HG02981 (cell line): ENCODE data around the gene SNAPC1.
A peak's percentile ranks its signal among the peaks of the same experiment; 100 is the strongest.

Experiments used
- ATAC-seq: cut with Tn5 transposase; IDR thresholded peaks from one replicate; pipeline ENCODE4 v1.9.1; 2021; ENCODE audit warnings: mild to moderate bottlenecking, moderate library complexity; ENCODE audit not compliant: unreplicated experiment

The SNAPC1 gene

GRCh38 chr14:61811882-61812346, 49.7 kb downstream of the SNAPC1 start:
- no peak for ATAC-seq

DNA sequence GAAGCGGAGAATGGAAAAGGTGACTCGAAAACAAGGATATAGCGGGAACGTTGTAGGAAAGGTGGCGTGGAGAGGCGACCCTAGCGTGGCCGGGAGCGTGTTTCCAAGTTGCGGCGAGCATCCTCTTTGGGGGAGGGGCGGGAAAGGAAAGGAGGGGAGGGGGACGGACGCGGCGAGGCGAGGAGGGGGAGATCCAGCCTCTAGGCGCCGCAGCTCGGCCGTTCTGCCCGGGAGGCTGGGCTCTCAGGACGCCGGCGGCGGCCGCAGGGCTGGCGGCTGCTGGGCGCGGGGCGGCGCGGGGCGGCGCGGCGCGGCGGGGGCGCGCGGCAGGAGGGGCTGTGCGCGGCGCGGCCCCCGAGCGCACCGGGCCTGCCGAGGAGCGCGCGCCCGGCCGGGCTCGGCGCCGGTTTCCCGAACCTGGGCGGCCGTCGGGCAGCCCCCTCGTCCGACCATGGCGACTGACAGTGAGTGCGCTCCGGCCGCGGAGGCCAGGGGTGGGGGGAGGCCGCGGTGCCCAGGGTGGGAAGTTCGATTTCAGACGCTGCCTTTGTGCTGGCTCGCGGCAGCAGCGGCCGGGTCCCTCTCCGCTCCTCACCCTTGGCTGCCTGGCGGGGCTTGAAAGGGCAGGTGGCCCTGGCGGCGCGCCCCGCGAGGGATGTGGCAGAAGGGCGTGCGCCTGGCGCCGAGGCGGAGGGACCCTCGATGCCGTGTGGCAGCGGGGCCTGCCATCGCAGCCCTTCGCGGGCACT, 50.3 kb downstream of the SNAPC1 start, which contains the start of gene SYT16:
Gene SYT16, plus strand, starts transcription at position 357 of the 749 bp plus-strand sequence.
- no peak for ATAC-seq

DNA sequence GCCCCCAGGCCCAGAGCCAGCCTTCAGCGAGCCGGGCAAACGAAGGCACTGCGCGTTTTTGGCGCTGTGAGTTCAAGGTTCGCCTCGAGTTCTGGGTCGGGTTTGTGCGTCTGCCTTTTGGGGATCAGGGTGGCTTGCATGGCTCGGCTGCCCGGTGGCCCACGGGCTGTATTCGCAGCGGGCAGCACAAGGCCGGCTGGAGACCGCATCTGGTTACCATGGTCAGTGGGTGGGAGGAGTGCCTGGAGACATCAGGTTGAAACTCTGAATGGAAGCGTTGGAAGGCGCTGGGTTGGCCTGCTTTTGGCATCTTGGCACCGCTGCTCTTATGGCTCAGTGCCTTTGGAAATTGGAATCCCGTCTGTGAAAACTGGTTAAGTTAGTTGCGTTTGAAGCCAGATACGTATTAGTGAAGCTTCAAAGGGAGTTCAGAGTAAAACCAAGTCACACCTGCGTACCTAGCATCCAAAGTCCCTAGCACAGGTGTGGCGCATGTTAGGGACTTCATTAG, 50.9 kb downstream of the SNAPC1 start:
- no peak for ATAC-seq

- ATAC-seq: no peak
Observed at GRCh38 chr14:61822458-61822857, 60.2 kb downstream of the SNAPC1 start.

GRCh38 chr14:61832783-61833182, 70.6 kb downstream of the SNAPC1 start:
- ATAC-seq: no peak

GRCh38 chr14:61836184-61836583, 74.0 kb downstream of the SNAPC1 start:
- ATAC-seq: no peak

GRCh38 chr14:61836807-61837206, 74.6 kb downstream of the SNAPC1 start:
- no peak for ATAC-seq

DNA sequence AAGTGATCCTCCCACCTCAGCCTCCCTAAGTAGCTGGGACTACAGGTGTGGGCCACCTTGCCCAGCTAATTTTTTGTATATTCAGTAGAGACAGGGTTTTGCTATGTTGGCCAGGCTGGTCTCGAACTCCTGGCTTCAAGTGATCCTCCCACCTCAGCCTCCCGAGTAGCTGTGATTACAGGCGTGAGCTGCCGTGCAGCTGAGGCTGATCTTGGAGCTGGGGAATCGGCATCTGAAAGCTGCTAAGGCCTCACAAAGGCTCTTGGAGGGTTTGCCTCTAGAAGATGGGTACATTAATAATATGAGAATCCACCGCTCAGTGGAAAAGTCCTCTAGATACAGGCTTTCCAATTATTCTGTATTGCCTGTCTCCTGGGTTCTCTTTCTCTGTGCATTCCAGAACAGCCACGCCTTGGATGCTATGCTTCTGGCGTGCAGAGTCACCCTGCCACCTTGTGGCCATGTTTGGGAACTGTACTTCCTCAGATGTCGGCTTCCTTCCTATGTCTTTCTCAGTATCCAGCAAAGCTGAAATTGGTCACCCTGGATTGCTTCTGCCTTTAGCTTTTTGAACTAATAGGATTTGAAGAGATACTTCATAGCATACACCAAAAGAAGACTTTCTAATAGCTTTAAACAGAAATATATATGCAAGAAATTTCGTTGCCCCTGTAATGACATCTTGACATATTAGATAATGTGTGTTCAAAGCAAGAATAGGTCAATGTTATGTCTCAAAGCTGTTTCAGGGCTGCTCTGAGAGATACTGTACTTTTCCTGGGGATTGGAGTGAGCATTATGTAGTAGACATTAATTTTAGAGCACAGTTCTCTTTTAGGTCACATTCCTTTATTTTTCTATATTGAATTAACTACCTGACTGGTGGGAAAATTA, 75.4 kb downstream of the SNAPC1 start:
- ATAC-seq: peak; percentile 92

GRCh38 chr14:61838661-61839245, 76.5 kb downstream of the SNAPC1 start:
- ATAC-seq: no peak

DNA sequence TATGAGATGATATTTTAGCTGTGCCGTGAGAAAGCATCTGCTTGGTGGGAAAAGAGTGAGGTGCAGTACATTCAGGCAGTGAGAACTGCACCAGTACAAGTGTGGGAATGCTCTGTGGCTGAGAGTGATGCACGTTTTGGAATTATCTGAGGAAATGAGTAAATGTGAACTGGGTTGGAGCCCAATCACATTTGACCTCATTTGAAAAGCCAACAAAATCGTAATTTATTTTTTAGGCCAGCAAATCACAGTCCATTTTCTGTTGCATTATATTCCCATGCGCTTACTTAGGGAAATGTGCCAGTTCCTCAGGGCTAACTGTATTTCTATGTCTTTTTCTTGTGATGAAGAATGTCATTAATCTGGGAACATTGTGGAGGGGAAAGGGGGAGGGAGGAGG, 77.3 kb downstream of the SNAPC1 start:
- ATAC-seq: no peak

DNA sequence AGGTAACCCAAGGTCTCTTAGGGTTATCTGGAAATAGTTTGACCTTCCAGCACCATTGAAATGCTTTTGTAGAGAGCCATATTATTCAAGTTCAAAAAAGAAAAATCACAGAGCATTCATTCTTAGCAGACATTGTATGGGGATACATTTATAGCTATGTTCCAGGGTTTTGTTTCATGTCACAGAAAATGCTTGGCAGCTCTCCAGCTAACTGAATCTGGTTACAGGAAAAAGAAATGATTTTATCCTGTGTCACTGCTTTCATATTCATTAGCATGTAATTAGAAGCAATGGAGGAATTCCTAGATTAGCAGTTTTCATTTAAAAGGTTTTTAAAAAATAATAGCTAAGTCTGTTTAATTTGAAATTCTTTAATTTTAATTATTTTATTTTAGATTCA, 78.9 kb downstream of the SNAPC1 start:
- ATAC-seq: no peak
